Measurements from ENCODE around the gene PMAIP1. TPM values are rescaled to one million over a fixed set of nuclear protein-coding genes. Genes with fewer than 3 reads are reported as not detected.
"Not testable (repeated sequence)": the region's sequence is repeated elsewhere in the genome, so short reads cannot be mapped to it uniquely, and the experiment has no call there.

Gene PMAIP1
- total RNA-seq, 2 experiments from 2014 or later: 54.7 to 64.7 TPM

- peaks cover 18% of the 10 kb centered on the region for H3K4me1 Mint-ChIP-seq
- no peak overlapping the region for H3K27ac Mint-ChIP-seq
- no peaks in the 10 kb centered on the region for H3K36me3 Mint-ChIP-seq
- H3K27me3 Mint-ChIP-seq: peaks cover 6% of the 10 kb centered on the region
- no peaks in the 10 kb centered on the region for H3K9me3 Mint-ChIP-seq (ENCODE audit: low read depth)
- DNase-seq (no peak), ATAC-seq (no peak)
- CTCF ChIA-PET: interaction anchor here (0.7 kb wide), 1 partner anchor 48 kb away, joined by 3 read pairs; no protein-coding TSS in a partner anchor
- no peak overlapping the region for H3K4me3 Mint-ChIP-seq
Observed at GRCh38 chr18:59871711-59872362, 28.0 kb upstream of the PMAIP1 start.

GRCh38 chr18:59873641-59874040, 26.2 kb upstream of the PMAIP1 start:
- ATAC-seq (no peak), DNase-seq (no peak)
- no peak overlapping the region for H3K27ac Mint-ChIP-seq
- no peaks in the 10 kb centered on the region for H3K36me3 Mint-ChIP-seq
- H3K27me3 Mint-ChIP-seq: peaks cover 6% of the 10 kb centered on the region
- H3K4me3 Mint-ChIP-seq: no peak overlapping the region
- H3K9me3 Mint-ChIP-seq (ENCODE audit: low read depth): no peaks in the 10 kb centered on the region
- peaks cover 21% of the 10 kb centered on the region for H3K4me1 Mint-ChIP-seq
- CTCF ChIA-PET: no interaction called here

GRCh38 chr18:59874166-59874565, 25.6 kb upstream of the PMAIP1 start:
- H3K4me1 Mint-ChIP-seq: peaks cover 25% of the 10 kb centered on the region
- no peaks in the 10 kb centered on the region for H3K36me3 Mint-ChIP-seq
- ATAC-seq (no peak), DNase-seq (no peak)
- H3K9me3 Mint-ChIP-seq (ENCODE audit: low read depth): no peaks in the 10 kb centered on the region
- peaks cover 6% of the 10 kb centered on the region for H3K27me3 Mint-ChIP-seq
- no peak overlapping the region for H3K4me3 Mint-ChIP-seq
- H3K27ac Mint-ChIP-seq: no peak overlapping the region
- CTCF ChIA-PET: no interaction called here

- CTCF ChIA-PET: interaction anchor here (1.2 kb wide), 1 partner anchor 9 kb away, joined by 3 read pairs; no protein-coding TSS in a partner anchor
- no peak for DNase-seq
- Mint-ChIP-seq H3K4me3 (no peak overlapping the region), H3K36me3 (no peaks in the 10 kb centered on the region), H3K27me3 (peaks cover 6% of the 10 kb centered on the region), H3K9me3 (ENCODE audit: low read depth) (no peaks in the 10 kb centered on the region), H3K27ac (no peak overlapping the region), H3K4me1 (peaks cover 26% of the 10 kb centered on the region)
- peak; percentile 34 for ATAC-seq
Observed at GRCh38 chr18:59876310-59876626, 23.5 kb upstream of the PMAIP1 start.

- peaks cover 6% of the 10 kb centered on the region for H3K27me3 Mint-ChIP-seq
- no peaks in the 10 kb centered on the region for H3K36me3 Mint-ChIP-seq
- H3K9me3 Mint-ChIP-seq (ENCODE audit: low read depth): no peaks in the 10 kb centered on the region
- H3K4me3 Mint-ChIP-seq: no peak overlapping the region
- ATAC-seq (no peak), DNase-seq (no peak)
- CTCF ChIA-PET: no interaction called here
- peaks cover 35% of the 10 kb centered on the region for H3K4me1 Mint-ChIP-seq
- H3K27ac Mint-ChIP-seq: no peak overlapping the region
Observed at GRCh38 chr18:59877361-59877760, 22.4 kb upstream of the PMAIP1 start.

- Mint-ChIP-seq H3K36me3 (no peaks in the 10 kb centered on the region), H3K27ac (no peak overlapping the region), H3K9me3 (ENCODE audit: low read depth) (no peaks in the 10 kb centered on the region), H3K4me3 (no peak overlapping the region), H3K4me1 (peaks cover 45% of the 10 kb centered on the region), H3K27me3 (peaks cover 4% of the 10 kb centered on the region)
- ATAC-seq (peak; percentile 50), DNase-seq (no peak)
- CTCF ChIA-PET: no interaction called here
Observed at GRCh38 chr18:59878644-59879043, 21.2 kb upstream of the PMAIP1 start.

- CTCF ChIA-PET: interaction anchor here (1.5 to 1.6 kb wide), 2 partner anchors 17 to 23 kb away, joined by 3 to 6 read pairs; partner anchors contain the start of gene PMAIP1
- no peaks in the 10 kb centered on the region for H3K9me3 Mint-ChIP-seq (ENCODE audit: low read depth)
- no peak overlapping the region for H3K4me3 Mint-ChIP-seq
- H3K27me3 Mint-ChIP-seq: no peaks in the 10 kb centered on the region
- H3K4me1 Mint-ChIP-seq: peaks cover 50% of the 10 kb centered on the region
- H3K36me3 Mint-ChIP-seq: no peaks in the 10 kb centered on the region
- peak overlapping the region; percentile 62 for H3K27ac Mint-ChIP-seq
- DNase-seq: peak; percentile 46
- peak; percentile 60 for ATAC-seq
Observed at GRCh38 chr18:59881728-59882656, 17.8 kb upstream of the PMAIP1 start.

- H3K4me1 Mint-ChIP-seq: peaks cover 47% of the 10 kb centered on the region
- no peak overlapping the region for H3K27ac Mint-ChIP-seq
- no peak for DNase-seq
- H3K9me3 Mint-ChIP-seq (ENCODE audit: low read depth): no peaks in the 10 kb centered on the region
- CTCF ChIA-PET: interaction anchor here (1.3 to 1.8 kb wide), 3 partner anchors 15 to 44 kb away, joined by 3 to 5 read pairs (median 4); no protein-coding TSS in a partner anchor
- H3K36me3 Mint-ChIP-seq: peaks cover 1% of the 10 kb centered on the region
- no peak for ATAC-seq
- H3K4me3 Mint-ChIP-seq: no peak overlapping the region
- H3K27me3 Mint-ChIP-seq: no peaks in the 10 kb centered on the region
Observed at GRCh38 chr18:59884351-59884750, 15.4 kb upstream of the PMAIP1 start.

GRCh38 chr18:59885579-59886163, 14.1 kb upstream of the PMAIP1 start:
- Mint-ChIP-seq H3K4me3 (peak overlapping the region; percentile 40), H3K27ac (peak overlapping the region; percentile 81), H3K4me1 (peaks cover 47% of the 10 kb centered on the region), H3K36me3 (peaks cover 1% of the 10 kb centered on the region), H3K9me3 (ENCODE audit: low read depth) (no peaks in the 10 kb centered on the region), H3K27me3 (no peaks in the 10 kb centered on the region)
- ATAC-seq: peak; percentile 88
- CTCF ChIA-PET: interaction anchor here (0.9 to 1.3 kb wide), 4 partner anchors 10 to 19 kb away, joined by 3 to 5 read pairs (median 4); no protein-coding TSS in a partner anchor
- DNase-seq: peak; percentile 68

- not testable (repeated sequence) for ATAC-seq; H3K4me3 Mint-ChIP-seq; H3K36me3 Mint-ChIP-seq; H3K27me3 Mint-ChIP-seq; DNase-seq; H3K9me3 Mint-ChIP-seq (ENCODE audit: low read depth)
- Mint-ChIP-seq H3K4me1 (peaks cover 47% of the 10 kb centered on the region), H3K27ac (peak overlapping the region; percentile 81)
- CTCF ChIA-PET: interaction anchor here (1.2 kb wide), 1 partner anchor 14 kb away, joined by 4 read pairs; the partner anchor contains the start of gene PMAIP1
Observed at GRCh38 chr18:59886399-59886798, 13.4 kb upstream of the PMAIP1 start.

GRCh38 chr18:59892123-59892522, 7.7 kb upstream of the PMAIP1 start:
- Mint-ChIP-seq H3K4me1 (peaks cover 6% of the 10 kb centered on the region), H3K36me3 (peaks cover 1% of the 10 kb centered on the region), H3K27ac (no peak overlapping the region), H3K4me3 (no peak overlapping the region), H3K9me3 (ENCODE audit: low read depth) (no peaks in the 10 kb centered on the region), H3K27me3 (no peaks in the 10 kb centered on the region)
- CTCF ChIA-PET: no interaction called here
- ATAC-seq (no peak), DNase-seq (no peak)

GRCh38 chr18:59893971-59894370, 5.8 kb upstream of the PMAIP1 start:
- H3K27ac Mint-ChIP-seq: no peak overlapping the region
- H3K27me3 Mint-ChIP-seq: no peaks in the 10 kb centered on the region
- peaks cover 12% of the 10 kb centered on the region for H3K4me1 Mint-ChIP-seq
- peaks cover 4% of the 10 kb centered on the region for H3K36me3 Mint-ChIP-seq
- CTCF ChIA-PET: no interaction called here
- ATAC-seq: no peak
- no peak overlapping the region for H3K4me3 Mint-ChIP-seq
- H3K9me3 Mint-ChIP-seq (ENCODE audit: low read depth): no peaks in the 10 kb centered on the region
- no peak for DNase-seq

GRCh38 chr18:59897321-59897954, 2.4 kb upstream of the PMAIP1 start:
- ATAC-seq (no peak), DNase-seq (no peak)
- Mint-ChIP-seq H3K4me3 (no peak overlapping the region), H3K9me3 (ENCODE audit: low read depth) (no peaks in the 10 kb centered on the region), H3K4me1 (peaks cover 24% of the 10 kb centered on the region), H3K27me3 (no peaks in the 10 kb centered on the region), H3K36me3 (peaks cover 22% of the 10 kb centered on the region), H3K27ac (no peak overlapping the region)
- CTCF ChIA-PET: no interaction called here
